ENCODE results near the gene CTNND2. TPM values are rescaled to one million over a fixed set of nuclear protein-coding genes. Genes with fewer than 3 reads are reported as not detected.

CTNND2 gene
- total and polyA plus RNA-seq, 5 donors from 2014 or later = not detected

- H3K27ac ChIP-seq (ENCODE audit: insufficient read depth, low read length, poor library complexity, severe bottlenecking) = no peak overlapping the region
- no peaks in the 10 kb centered on the region for H3K4me1 Mint-ChIP-seq
- no peak overlapping the region for H3K4me3 Mint-ChIP-seq
- no peaks in the 10 kb centered on the region for H3K36me3 Mint-ChIP-seq
- no peaks in the 10 kb centered on the region for H3K27me3 Mint-ChIP-seq
- H3K27me3 ChIP-seq (ENCODE audit: control insufficient read depth, insufficient read depth, low read length) = no peaks in the 10 kb centered on the region
- H3K9me3 ChIP-seq (ENCODE audit: control insufficient read depth in 2 of 2, low read length in 2 of 2) = no peaks in the 10 kb centered on the region
- H3K4me3 ChIP-seq (ENCODE audit: low read depth, low read length) = no peak overlapping the region
- no peaks in the 10 kb centered on the region for H3K4me1 ChIP-seq (ENCODE audit: control insufficient read depth, insufficient read depth, low read length, poor library complexity, severe bottlenecking)
- ATAC-seq (ENCODE audit: low read depth in 2 of 2) = no peak
- no peak for DNase-seq
- H3K9me3 Mint-ChIP-seq = peaks cover 0 to 3% (median 0%) of the 10 kb centered on the region in 7 donors
- H3K27ac Mint-ChIP-seq = no peak overlapping the region
- H3K36me3 ChIP-seq (ENCODE audit: control insufficient read depth, insufficient read depth, low read length) = no peaks in the 10 kb centered on the region
Observed at GRCh38 chr5:10999714-11000113, 904.5 kb downstream of the CTNND2 start.

- H3K9me3 Mint-ChIP-seq = peaks cover 0 to 3% (median 0%) of the 10 kb centered on the region in 7 donors
- H3K4me3 Mint-ChIP-seq = no peak overlapping the region
- H3K4me1 ChIP-seq (ENCODE audit: control insufficient read depth, insufficient read depth, low read length, poor library complexity, severe bottlenecking) = no peaks in the 10 kb centered on the region
- H3K27ac ChIP-seq (ENCODE audit: insufficient read depth, low read length, poor library complexity, severe bottlenecking) = no peak overlapping the region
- H3K27me3 Mint-ChIP-seq = no peaks in the 10 kb centered on the region
- no peaks in the 10 kb centered on the region for H3K36me3 ChIP-seq (ENCODE audit: control insufficient read depth, insufficient read depth, low read length)
- no peaks in the 10 kb centered on the region for H3K4me1 Mint-ChIP-seq
- no peak for ATAC-seq (ENCODE audit: low read depth in 2 of 2)
- no peaks in the 10 kb centered on the region for H3K27me3 ChIP-seq (ENCODE audit: control insufficient read depth, insufficient read depth, low read length)
- no peak for DNase-seq
- H3K27ac Mint-ChIP-seq = no peak overlapping the region
- peaks cover 2% of the 10 kb centered on the region for H3K36me3 Mint-ChIP-seq
- H3K4me3 ChIP-seq (ENCODE audit: low read depth, low read length) = no peak overlapping the region
- no peaks in the 10 kb centered on the region for H3K9me3 ChIP-seq (ENCODE audit: control insufficient read depth in 2 of 2, low read length in 2 of 2)
Observed at GRCh38 chr5:10995891-10996290, 908.4 kb downstream of the CTNND2 start.

GRCh38 chr5:10994091-10994986, 909.9 kb downstream of the CTNND2 start:
- H3K4me3 Mint-ChIP-seq = no peak overlapping the region
- H3K9me3 Mint-ChIP-seq = peaks cover 0 to 3% (median 0%) of the 10 kb centered on the region in 7 donors
- Histone ChIP-seq H3K4me3 (ENCODE audit: low read depth, low read length) (no peak overlapping the region), H3K27ac (ENCODE audit: insufficient read depth, low read length, poor library complexity, severe bottlenecking) (no peak overlapping the region), H3K4me1 (ENCODE audit: control insufficient read depth, insufficient read depth, low read length, poor library complexity, severe bottlenecking) (no peaks in the 10 kb centered on the region), H3K27me3 (ENCODE audit: control insufficient read depth, insufficient read depth, low read length) (no peaks in the 10 kb centered on the region), H3K9me3 (ENCODE audit: control insufficient read depth in 2 of 2, low read length in 2 of 2) (no peaks in the 10 kb centered on the region), H3K36me3 (ENCODE audit: control insufficient read depth, insufficient read depth, low read length) (no peaks in the 10 kb centered on the region)
- DNase-seq (no peak), ATAC-seq (ENCODE audit: low read depth in 2 of 2) (no peak)
- peaks cover 4% of the 10 kb centered on the region for H3K36me3 Mint-ChIP-seq
- no peak overlapping the region for H3K27ac Mint-ChIP-seq
- no peaks in the 10 kb centered on the region for H3K27me3 Mint-ChIP-seq
- H3K4me1 Mint-ChIP-seq = no peaks in the 10 kb centered on the region

GRCh38 chr5:10990634-10991033, 913.6 kb downstream of the CTNND2 start:
- H3K9me3 ChIP-seq (ENCODE audit: control insufficient read depth in 2 of 2, low read length in 2 of 2) = no peaks in the 10 kb centered on the region
- no peaks in the 10 kb centered on the region for H3K27me3 ChIP-seq (ENCODE audit: control insufficient read depth, insufficient read depth, low read length)
- H3K4me3 ChIP-seq (ENCODE audit: low read depth, low read length) = no peak overlapping the region
- peaks cover 5 to 12% (median 7%) of the 10 kb centered on the region in 4 donors for H3K4me1 Mint-ChIP-seq
- no peaks in the 10 kb centered on the region for H3K36me3 ChIP-seq (ENCODE audit: control insufficient read depth, insufficient read depth, low read length)
- DNase-seq (no peak), ATAC-seq (ENCODE audit: low read depth in 2 of 2) (no peak)
- peaks cover 5% of the 10 kb centered on the region for H3K27me3 Mint-ChIP-seq
- no peak overlapping the region for H3K27ac ChIP-seq (ENCODE audit: insufficient read depth, low read length, poor library complexity, severe bottlenecking)
- peaks cover 4% of the 10 kb centered on the region for H3K36me3 Mint-ChIP-seq
- no peak overlapping the region for H3K4me3 Mint-ChIP-seq
- peaks cover 0 to 3% (median 0%) of the 10 kb centered on the region in 7 donors for H3K9me3 Mint-ChIP-seq
- peaks cover 6% of the 10 kb centered on the region for H3K4me1 ChIP-seq (ENCODE audit: control insufficient read depth, insufficient read depth, low read length, poor library complexity, severe bottlenecking)
- no peak overlapping the region for H3K27ac Mint-ChIP-seq

DNA sequence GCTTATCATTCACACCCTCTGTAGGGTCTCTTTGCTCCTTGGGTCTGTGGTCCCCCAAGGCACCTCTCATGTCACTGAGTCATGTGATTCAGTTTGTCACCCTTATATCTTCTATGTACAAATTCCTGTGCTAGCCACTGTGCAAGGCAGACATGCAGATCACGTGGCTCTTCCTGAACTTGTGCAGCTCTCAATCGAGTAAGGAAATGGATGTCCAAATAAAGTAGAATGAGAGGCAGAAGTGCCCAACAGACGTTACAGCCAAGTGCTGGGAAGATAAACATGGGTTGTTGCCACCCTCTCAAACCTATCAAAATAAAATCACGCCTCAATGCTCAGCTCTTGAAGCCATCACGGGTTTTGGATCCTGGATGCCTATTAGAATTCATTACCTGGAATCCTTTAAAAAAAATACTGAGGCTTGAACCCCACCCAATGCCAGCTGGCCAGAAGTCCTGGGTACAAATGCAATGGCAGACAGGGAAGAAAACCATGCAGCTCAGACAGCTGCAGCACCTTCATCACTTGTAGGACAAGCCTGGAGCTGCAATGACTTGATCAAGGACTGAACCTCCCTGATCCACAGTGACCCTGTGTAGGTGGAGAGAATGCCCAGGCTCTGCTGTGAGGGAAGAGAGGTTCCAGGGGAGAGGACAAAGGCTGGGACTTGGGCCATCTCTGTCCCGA, 914.5 kb downstream of the CTNND2 start:
- Histone ChIP-seq H3K4me1 (ENCODE audit: control insufficient read depth, insufficient read depth, low read length, poor library complexity, severe bottlenecking) (peaks cover 6% of the 10 kb centered on the region), H3K4me3 (ENCODE audit: low read depth, low read length) (no peak overlapping the region), H3K27ac (ENCODE audit: insufficient read depth, low read length, poor library complexity, severe bottlenecking) (no peak overlapping the region), H3K36me3 (ENCODE audit: control insufficient read depth, insufficient read depth, low read length) (no peaks in the 10 kb centered on the region), H3K27me3 (ENCODE audit: control insufficient read depth, insufficient read depth, low read length) (no peaks in the 10 kb centered on the region), H3K9me3 (ENCODE audit: control insufficient read depth in 2 of 2, low read length in 2 of 2) (no peaks in the 10 kb centered on the region)
- Mint-ChIP-seq H3K27ac (no peak overlapping the region), H3K9me3 (no peaks in the 10 kb centered on the region), H3K4me1 (peaks cover 5 to 12% (median 7%) of the 10 kb centered on the region in 4 donors), H3K27me3 (peaks cover 5% of the 10 kb centered on the region), H3K4me3 (no peak overlapping the region), H3K36me3 (peaks cover 4% of the 10 kb centered on the region)
- DNase-seq (no peak), ATAC-seq (ENCODE audit: low read depth in 2 of 2) (no peak)

DNA sequence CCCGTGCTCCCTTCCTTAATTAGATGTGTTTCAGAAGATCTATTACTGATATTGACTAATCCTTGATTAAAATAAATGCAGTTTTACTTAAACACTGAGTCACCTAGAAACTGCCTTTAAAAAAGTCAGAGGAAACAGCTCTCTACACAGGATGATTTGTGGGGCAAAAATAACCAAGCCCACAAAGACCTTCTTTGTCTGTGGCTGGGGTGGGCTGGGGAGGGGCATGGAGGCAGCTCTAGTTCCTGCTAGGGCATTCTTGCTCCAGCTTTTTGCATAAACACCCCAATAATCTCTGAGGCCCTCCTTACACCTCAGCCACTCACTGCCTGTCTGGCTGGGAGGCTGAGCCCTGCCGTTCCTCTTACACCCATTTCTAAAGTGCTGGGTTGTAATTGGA, 915.6 kb downstream of the CTNND2 start:
- Mint-ChIP-seq H3K9me3 (no peaks in the 10 kb centered on the region), H3K27ac (peak overlapping the region in 1 of 3 donors; percentile 60), H3K4me1 (peaks cover 5 to 12% (median 7%) of the 10 kb centered on the region in 4 donors), H3K4me3 (peak overlapping the region in 1 of 4 donors; percentile 73), H3K36me3 (peaks cover 4% of the 10 kb centered on the region), H3K27me3 (peaks cover 5% of the 10 kb centered on the region)
- Histone ChIP-seq H3K27me3 (ENCODE audit: control insufficient read depth, insufficient read depth, low read length) (no peaks in the 10 kb centered on the region), H3K27ac (ENCODE audit: insufficient read depth, low read length, poor library complexity, severe bottlenecking) (no peak overlapping the region), H3K9me3 (ENCODE audit: control insufficient read depth in 2 of 2, low read length in 2 of 2) (no peaks in the 10 kb centered on the region), H3K4me3 (ENCODE audit: low read depth, low read length) (no peak overlapping the region), H3K36me3 (ENCODE audit: control insufficient read depth, insufficient read depth, low read length) (no peaks in the 10 kb centered on the region), H3K4me1 (ENCODE audit: control insufficient read depth, insufficient read depth, low read length, poor library complexity, severe bottlenecking) (peaks cover 6% of the 10 kb centered on the region)
- DNase-seq = no peak
- no peak for ATAC-seq (ENCODE audit: low read depth in 2 of 2)

GRCh38 chr5:10987925-10988504, 916.2 kb downstream of the CTNND2 start:
- Mint-ChIP-seq H3K4me3 (peak overlapping the region in 2 of 4 donors; percentile 44 to 73), H3K36me3 (peaks cover 4% of the 10 kb centered on the region), H3K27me3 (peaks cover 5% of the 10 kb centered on the region), H3K4me1 (peaks cover 5 to 12% (median 7%) of the 10 kb centered on the region in 4 donors), H3K27ac (peak overlapping the region in 1 of 3 donors; percentile 60), H3K9me3 (no peaks in the 10 kb centered on the region)
- Histone ChIP-seq H3K4me3 (ENCODE audit: low read depth, low read length) (peak overlapping the region; percentile 48), H3K36me3 (ENCODE audit: control insufficient read depth, insufficient read depth, low read length) (no peaks in the 10 kb centered on the region), H3K27ac (ENCODE audit: insufficient read depth, low read length, poor library complexity, severe bottlenecking) (no peak overlapping the region), H3K27me3 (ENCODE audit: control insufficient read depth, insufficient read depth, low read length) (no peaks in the 10 kb centered on the region), H3K9me3 (ENCODE audit: control insufficient read depth in 2 of 2, low read length in 2 of 2) (no peaks in the 10 kb centered on the region), H3K4me1 (ENCODE audit: control insufficient read depth, insufficient read depth, low read length, poor library complexity, severe bottlenecking) (peaks cover 6% of the 10 kb centered on the region)
- DNase-seq (peak; percentile 27 to 75 (median 50)), ATAC-seq (ENCODE audit: low read depth in 2 of 2) (peak; percentile 69 to 73)
